Right ventricle myocardium superior (tissue), 1 donor: Measurements from ENCODE around the gene IGSF9. TPM values are rescaled to one million over a fixed set of nuclear protein-coding genes. Genes with fewer than 3 reads are reported as not detected.

Experiments
- ATAC-seq: fragments of 200-7000 bp; cut with Tn5 transposase; one replicate; pipeline ENCODE4 v1.9.1; 2020; ENCODE audit warnings: mild to moderate bottlenecking; ENCODE audit not compliant: poor library complexity
- DNase-seq: peaks from one replicate; pipeline ENCODE4 v3.0.0-alpha.2; 2020
- intact Hi-C: fragments of 100-400 bp; cut with DNase I; formaldehyde crosslinking; loops from one replicate; pipeline ENCODE4 v1.11.2; 2022
- microRNA-seq: library from miRNA; unstranded; fragments of <30 nt; microRNA quantifications from one replicate; pipeline ENCODE4 v1.2.0, GENCODE V29; 2020
- total RNA-seq: library from RNA; stranded (reverse); fragmentation: NEBNext Ultra II Directional; extraction: Animal tissue kit (Norgen Biotek cat#: 25700); gene quantifications from one replicate; pipeline ENCODE4 v1.2.1, GENCODE V29; 2021
- donor health status: DM: no; HTN: yes; CAD: no; lungs with severe emphysema.

IGSF9 gene
- total RNA-seq, 1 donor from 2014 or later = 0.30 TPM

- DNase-seq (no peak), ATAC-seq (no peak)
- intact Hi-C loops = loop anchor here (5.0 kb wide), 1 partner anchor 111 kb away; the partner anchor contains the start of gene DUSP23
Observed at GRCh38 chr1:159892944-159893343, 52.5 kb downstream of the IGSF9 start.

GRCh38 chr1:159891275-159892157 is 53.9 kb downstream of the IGSF9 start:
- ATAC-seq = peak; percentile 93
- DNase-seq = peak; percentile 88
- intact Hi-C loops = loop anchor here (2.0 to 5.0 kb wide), 2 partner anchors 93 to 109 kb away; partner anchors contain the start of gene DUSP23

- DNase-seq (no peak), ATAC-seq (no peak)
- intact Hi-C loops = loop anchor here (2.0 to 5.0 kb wide), 2 partner anchors 92 to 108 kb away; partner anchors contain the start of gene DUSP23
Observed at GRCh38 chr1:159890390-159890789, 55.0 kb downstream of the IGSF9 start.

DNA sequence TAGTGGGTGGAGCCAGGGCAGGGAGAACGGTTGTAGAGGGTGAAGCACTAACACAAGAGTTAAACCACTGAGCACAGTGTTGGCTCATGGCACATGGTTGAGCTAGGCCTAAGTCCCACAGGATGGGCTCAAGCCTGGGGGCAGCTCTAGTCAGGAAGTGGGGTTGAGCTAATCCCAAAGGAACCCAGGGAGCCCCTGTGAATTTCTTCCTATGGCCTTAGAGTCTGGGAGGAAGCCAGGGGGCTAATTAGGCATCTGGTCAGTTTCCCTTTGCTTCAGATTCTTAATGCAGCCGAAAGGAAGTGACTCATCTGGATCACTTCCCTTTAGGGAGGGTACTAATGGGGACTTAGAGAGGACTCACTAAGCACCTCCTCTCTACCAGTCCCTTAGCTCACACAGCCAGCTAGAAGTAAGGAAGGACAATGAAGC is 55.6 kb downstream of the IGSF9 start:
- no peak for DNase-seq
- peak; percentile 88 for ATAC-seq
- intact Hi-C loops = loop anchor here (2.0 to 5.0 kb wide), 2 partner anchors 91 to 108 kb away; partner anchors contain the start of gene DUSP23

GRCh38 chr1:159889202-159889601 is 56.2 kb downstream of the IGSF9 start:
- intact Hi-C loops = no loop called here
- DNase-seq (no peak), ATAC-seq (no peak)

GRCh38 chr1:159884296-159884695 is 61.1 kb downstream of the IGSF9 start:
- intact Hi-C loops = no loop called here
- ATAC-seq (no peak), DNase-seq (no peak)

GRCh38 chr1:159883134-159883533 is 62.3 kb downstream of the IGSF9 start:
- intact Hi-C loops = no loop called here
- DNase-seq = no peak
- ATAC-seq = no peak

- DNase-seq (no peak), ATAC-seq (no peak)
- intact Hi-C loops = no loop called here
Observed at GRCh38 chr1:159882527-159882862, 62.9 kb downstream of the IGSF9 start.

GRCh38 chr1:159881622-159882526 is 63.5 kb downstream of the IGSF9 start:
- ATAC-seq (no peak), DNase-seq (peak; percentile 82)
- intact Hi-C loops = no loop called here

GRCh38 chr1:159880430-159880829 is 65.0 kb downstream of the IGSF9 start:
- intact Hi-C loops = no loop called here
- DNase-seq (no peak), ATAC-seq (no peak)

DNA sequence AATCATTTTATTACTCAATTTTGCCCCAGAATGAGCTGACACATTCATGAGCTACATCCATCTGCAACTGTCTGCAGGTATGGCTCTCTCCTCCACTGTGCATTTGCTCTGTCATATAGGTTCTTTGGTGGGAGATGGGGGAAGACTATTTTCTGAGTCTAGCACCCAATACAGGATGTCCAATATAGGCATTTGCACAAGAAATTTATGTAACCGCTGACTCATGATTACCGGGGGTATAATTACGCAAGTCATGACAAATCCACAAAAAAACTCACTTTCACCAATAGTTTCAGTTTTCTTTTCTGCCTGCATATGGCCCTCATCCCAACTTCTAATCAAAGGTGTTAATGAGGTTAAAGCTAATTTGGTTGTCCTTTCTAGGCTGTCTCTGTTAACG is 65.4 kb downstream of the IGSF9 start:
- intact Hi-C loops = no loop called here
- no peak for DNase-seq
- no peak for ATAC-seq

- DNase-seq = no peak
- ATAC-seq = no peak
- intact Hi-C loops = no loop called here
Observed at GRCh38 chr1:159879136-159879535, 66.3 kb downstream of the IGSF9 start.

DNA sequence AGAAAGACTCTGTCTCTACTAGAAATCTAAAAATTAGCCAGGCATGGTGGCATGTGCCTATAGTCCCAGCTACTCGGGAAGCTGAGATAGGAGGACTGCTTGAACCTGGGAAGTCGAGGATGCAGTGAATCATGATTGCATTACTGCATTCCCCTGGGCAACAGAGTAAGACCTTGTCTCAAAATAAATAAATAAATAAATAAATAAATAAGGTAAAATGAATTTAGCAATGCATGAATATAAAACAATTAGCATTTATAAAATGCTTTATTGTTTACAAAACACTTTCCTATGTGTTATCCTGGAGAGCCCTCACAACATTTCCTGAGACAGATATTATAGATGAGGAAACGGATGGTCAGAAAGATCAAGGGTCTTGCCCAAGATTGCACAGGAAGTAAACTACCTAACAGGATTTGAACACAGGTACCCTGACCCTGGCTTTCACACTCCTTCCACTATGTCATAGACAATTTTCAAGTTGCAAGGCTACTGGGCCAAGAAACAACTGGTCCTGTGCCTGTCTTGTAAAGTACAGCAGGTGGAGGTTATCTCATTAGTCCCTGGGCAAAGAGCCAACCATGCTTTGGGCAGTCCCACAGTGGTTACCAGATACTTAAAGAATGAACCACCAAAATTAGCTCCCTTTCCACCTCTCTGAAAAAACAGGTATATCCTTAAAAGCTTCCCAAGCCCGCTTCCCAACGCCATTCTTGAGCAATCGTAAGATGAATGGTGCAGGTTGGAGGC is 67.5 kb downstream of the IGSF9 start:
- intact Hi-C loops = no loop called here
- no peak for ATAC-seq

More for the DNA sequence above, 67.5 kb downstream of the IGSF9 start:
- DNase-seq = no peak

Small RNA genes lying within 50 kb of the gene (microRNA-seq; reads per million reads assigned to microRNA genes)
- not detected for gene MIR4259

Other genes with a start within 250 kb of the IGSF9 start
- gene CRP, start 231.0 kb downstream of the IGSF9 start, total RNA-seq = not detected
- gene DUSP23, start 164.7 kb downstream of the IGSF9 start, total RNA-seq = 15.5 TPM
- 0.32 TPM for gene FCRL6, start 143.3 kb downstream of the IGSF9 start, total RNA-seq
- gene SLAMF8, start 118.7 kb downstream of the IGSF9 start, total RNA-seq = 1.00 TPM
- gene VSIG8, start 83.0 kb downstream of the IGSF9 start, total RNA-seq = not detected
- gene CFAP45, start 45.4 kb downstream of the IGSF9 start, total RNA-seq = 1.2 TPM
- gene TAGLN2, start 20.1 kb downstream of the IGSF9 start, total RNA-seq = 116 TPM
- gene SLAMF9, start 8.6 kb upstream of the IGSF9 start, total RNA-seq = not detected
- 2.0 TPM for gene PIGM, start 86.4 kb upstream of the IGSF9 start, total RNA-seq
- 0.16 TPM for gene KCNJ10, start 124.5 kb upstream of the IGSF9 start, total RNA-seq
- gene KCNJ9, start 135.9 kb upstream of the IGSF9 start, total RNA-seq = not detected
- gene IGSF8, start 153.0 kb upstream of the IGSF9 start, total RNA-seq = 18.5 TPM
- 210 TPM for gene ATP1A2, start 170.1 kb upstream of the IGSF9 start, total RNA-seq
- gene ATP1A4, start 206.0 kb upstream of the IGSF9 start, total RNA-seq = 0.40 TPM
- 12.6 TPM for gene CASQ1, start 245.0 kb upstream of the IGSF9 start, total RNA-seq